Fibroblast of lung (primary cell): ENCODE measurements around the gene AFG3L2.

Source experiments
- EZH2 ChIP-seq: IDR thresholded peaks from 2 replicates; pipeline ENCODE4 v1.5.1; 2012; ENCODE audit warnings: low read length, control low read depth, mild to moderate bottlenecking; ENCODE audit errors: missing control alignments
- TF ChIP-seq, protein P1 (sequence below), 2 donors: IDR thresholded peaks in 1 of 2; conservative IDR thresholded peaks in 1 of 2; 1 replicate in 1 of 2; 2 replicates in 1 of 2; pipeline ENCODE4 v1.5.1; 2011 to 2012; ENCODE audit warnings: low read length in 2 of 2, control low read depth in 1 of 2, inconsistent platforms in 1 of 2, low read depth in 1 of 2, mild to moderate bottlenecking in 1 of 2

- TF ChIP-seq, protein P1, sequence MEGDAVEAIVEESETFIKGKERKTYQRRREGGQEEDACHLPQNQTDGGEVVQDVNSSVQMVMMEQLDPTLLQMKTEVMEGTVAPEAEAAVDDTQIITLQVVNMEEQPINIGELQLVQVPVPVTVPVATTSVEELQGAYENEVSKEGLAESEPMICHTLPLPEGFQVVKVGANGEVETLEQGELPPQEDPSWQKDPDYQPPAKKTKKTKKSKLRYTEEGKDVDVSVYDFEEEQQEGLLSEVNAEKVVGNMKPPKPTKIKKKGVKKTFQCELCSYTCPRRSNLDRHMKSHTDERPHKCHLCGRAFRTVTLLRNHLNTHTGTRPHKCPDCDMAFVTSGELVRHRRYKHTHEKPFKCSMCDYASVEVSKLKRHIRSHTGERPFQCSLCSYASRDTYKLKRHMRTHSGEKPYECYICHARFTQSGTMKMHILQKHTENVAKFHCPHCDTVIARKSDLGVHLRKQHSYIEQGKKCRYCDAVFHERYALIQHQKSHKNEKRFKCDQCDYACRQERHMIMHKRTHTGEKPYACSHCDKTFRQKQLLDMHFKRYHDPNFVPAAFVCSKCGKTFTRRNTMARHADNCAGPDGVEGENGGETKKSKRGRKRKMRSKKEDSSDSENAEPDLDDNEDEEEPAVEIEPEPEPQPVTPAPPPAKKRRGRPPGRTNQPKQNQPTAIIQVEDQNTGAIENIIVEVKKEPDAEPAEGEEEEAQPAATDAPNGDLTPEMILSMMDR (conservative IDR thresholded peaks at IDR 0.05 in 1 of 2, IDR thresholded peaks at IDR 0.05 in 1 of 2; ENCODE audit: low read depth in 1 of 2, low read length in 2 of 2), result no peak
- no peak for TF ChIP-seq EZH2
Measured at GRCh38 chr18:12283666-12284065, 93.4 kb downstream of the AFG3L2 start.
